ENCODE results near the gene POLR3C.

The POLR3C gene

DNA sequence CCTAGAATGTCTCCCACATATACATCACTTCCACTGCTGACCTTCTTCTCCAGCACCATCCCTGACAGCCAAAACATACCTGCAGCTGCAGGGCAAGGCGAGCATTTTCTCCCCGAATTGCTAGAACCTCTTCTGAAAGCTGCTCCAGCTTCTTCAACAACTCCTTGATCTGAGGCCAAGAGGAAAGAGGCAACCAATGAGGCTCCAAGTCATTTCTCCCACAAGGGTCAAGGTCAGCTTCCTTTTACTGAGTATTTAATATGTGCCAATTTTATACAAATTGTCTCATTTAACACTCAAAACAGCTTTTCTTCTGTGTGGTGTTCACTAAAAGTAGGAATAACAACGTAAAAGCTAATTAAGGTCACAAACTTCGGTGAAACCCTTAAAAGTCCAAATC is 44.2 kb downstream of the POLR3C start:
- DNase-seq (ENCODE audit: low read depth in 2 of 2): no peak

DNA sequence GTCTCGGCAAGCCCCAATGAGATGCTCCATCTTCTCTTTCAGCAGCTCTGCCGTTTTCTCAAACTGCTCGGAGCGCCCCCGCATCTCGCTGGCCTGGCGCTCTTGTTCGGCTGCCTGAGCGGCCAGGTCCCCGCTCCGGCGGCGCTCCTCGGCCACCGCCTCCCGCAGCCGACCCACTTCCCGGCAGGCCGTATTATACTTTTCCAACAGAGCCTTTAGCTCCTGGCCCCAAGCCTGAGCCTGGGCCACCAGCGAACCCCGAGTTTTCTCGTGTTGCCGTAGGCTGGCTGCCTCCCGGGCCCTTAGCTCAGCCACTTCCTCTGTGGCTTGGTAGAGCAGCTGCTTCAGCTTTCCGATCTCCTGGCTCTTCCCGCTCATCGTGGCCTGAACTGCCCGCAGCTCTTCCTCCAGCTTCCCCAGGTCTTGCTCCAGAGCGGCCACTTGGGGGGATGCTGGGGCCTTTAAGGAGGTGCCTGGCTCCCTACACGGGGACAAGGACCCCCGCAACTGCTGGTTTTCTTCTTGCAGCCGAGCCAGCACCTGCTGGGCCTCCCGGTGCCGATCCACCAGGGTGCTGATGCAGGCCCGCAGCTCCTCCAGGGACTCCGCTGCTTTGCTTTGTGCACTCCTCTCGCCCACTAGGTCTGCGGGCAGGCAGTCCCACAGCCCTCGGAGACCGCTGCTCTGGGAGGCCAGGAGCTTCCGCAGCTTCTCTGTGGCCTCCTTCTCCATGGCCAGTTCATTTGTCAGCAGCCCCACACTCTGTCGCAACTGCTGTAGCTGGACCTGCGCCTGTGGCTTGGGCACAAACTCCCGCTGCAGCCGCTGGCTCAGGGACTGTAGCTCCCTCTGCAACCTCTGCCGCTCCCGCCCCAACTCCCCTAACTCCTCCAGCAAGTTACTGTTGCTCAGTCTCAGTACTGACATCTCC is 48.3 kb downstream of the POLR3C start:
- peak in 1 of 2 donors; percentile 4 for DNase-seq (ENCODE audit: low read depth in 2 of 2)

- DNase-seq (ENCODE audit: low read depth in 2 of 2): no peak
Measured at GRCh38 chr1:145874646-145875045, 50.6 kb downstream of the POLR3C start.

- no peak for DNase-seq (ENCODE audit: low read depth in 2 of 2)
Measured at GRCh38 chr1:145877923-145878486, 54.0 kb downstream of the POLR3C start.

- DNase-seq (ENCODE audit: low read depth in 2 of 2): no peak
Measured at GRCh38 chr1:145878724-145879123, 54.7 kb downstream of the POLR3C start.

DNA sequence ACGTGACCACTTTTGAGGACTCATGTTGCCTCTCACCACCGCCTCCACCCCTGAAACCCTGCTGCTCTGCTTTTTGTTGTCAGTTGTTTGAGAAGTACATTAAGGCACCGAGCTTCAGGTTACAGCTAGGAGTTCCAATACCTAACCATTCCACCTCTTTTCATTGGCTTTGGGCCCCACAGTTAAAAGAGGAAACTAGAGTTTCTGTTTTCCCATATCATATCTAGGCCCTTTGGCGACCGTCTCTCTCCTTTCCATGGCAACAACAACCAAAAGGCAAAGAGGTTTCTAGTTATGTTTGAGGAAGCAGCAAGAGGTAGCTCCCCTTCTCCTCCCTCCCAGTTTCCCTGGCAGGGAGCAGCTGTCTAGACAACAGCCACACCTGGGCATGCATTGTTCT is 55.8 kb downstream of the POLR3C start:
- DNase-seq (ENCODE audit: low read depth in 2 of 2): no peak

GRCh38 chr1:145884675-145885074 is 60.7 kb downstream of the POLR3C start:
- no peak for DNase-seq (ENCODE audit: low read depth in 2 of 2)

GRCh38 chr1:145885738-145886287 is 61.8 kb downstream of the POLR3C start, which contains the start of gene ANKRD35:
Gene ANKRD35, minus strand, starts transcription at chr1:145885866. Its CDS starts 108 bp downstream, at chr1:145885758.
- peak; percentile 65 to 78 for DNase-seq (ENCODE audit: low read depth in 2 of 2)

- DNase-seq (ENCODE audit: low read depth in 2 of 2): no peak
Measured at GRCh38 chr1:145886390-145886789, 62.4 kb downstream of the POLR3C start.

DNA sequence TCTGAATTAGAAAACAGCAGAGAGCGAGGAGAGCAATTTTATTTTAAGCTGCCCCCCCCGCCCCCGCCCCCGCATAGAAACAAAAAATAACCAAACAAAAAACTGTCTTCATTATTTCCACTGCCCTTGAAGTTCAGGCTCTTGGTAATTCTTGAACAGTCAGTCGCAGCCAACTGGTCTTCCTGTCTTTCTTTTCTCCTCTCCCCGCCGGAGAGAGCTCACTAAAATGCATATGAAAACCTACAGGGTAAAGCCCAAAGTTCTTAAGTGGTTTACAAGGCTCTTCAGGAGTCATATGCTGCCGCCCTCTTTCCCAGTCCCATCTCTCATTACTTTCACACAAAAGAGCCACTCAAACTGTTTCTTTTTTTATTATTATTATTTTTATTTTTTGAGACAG is 62.8 kb downstream of the POLR3C start:
- no peak for DNase-seq (ENCODE audit: low read depth in 2 of 2)

DNA sequence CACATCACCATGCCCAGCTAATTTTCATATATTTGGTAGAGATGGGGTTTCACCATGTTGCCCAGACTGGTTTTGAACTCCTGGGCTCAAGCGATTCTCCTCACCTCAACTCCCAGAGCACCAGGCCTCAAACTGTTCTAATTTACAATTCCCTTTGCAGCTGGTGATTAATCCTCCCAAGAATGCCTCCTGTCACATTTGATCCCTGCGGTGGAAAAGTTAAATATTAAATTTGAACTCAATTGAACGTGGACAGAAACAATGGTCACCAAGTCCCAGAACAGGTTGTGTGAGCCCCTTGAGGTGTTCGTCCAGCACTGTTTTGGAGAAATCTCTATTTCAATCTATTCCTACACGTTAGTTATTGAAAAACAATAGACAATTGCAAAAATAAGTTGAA is 63.6 kb downstream of the POLR3C start:
- DNase-seq (ENCODE audit: low read depth in 2 of 2): no peak

GRCh38 chr1:145889722-145890121 is 65.7 kb downstream of the POLR3C start:
- no peak for DNase-seq (ENCODE audit: low read depth in 2 of 2)

GRCh38 chr1:145891143-145891542 is 67.1 kb downstream of the POLR3C start:
- DNase-seq (ENCODE audit: low read depth in 2 of 2): no peak

- DNase-seq (ENCODE audit: low read depth in 2 of 2): peak in 1 of 2 donors; percentile 24
Measured at GRCh38 chr1:145891587-145892485, 67.8 kb downstream of the POLR3C start.

GRCh38 chr1:145892486-145893087 is 68.6 kb downstream of the POLR3C start:
- no peak for DNase-seq (ENCODE audit: low read depth in 2 of 2)

DNA sequence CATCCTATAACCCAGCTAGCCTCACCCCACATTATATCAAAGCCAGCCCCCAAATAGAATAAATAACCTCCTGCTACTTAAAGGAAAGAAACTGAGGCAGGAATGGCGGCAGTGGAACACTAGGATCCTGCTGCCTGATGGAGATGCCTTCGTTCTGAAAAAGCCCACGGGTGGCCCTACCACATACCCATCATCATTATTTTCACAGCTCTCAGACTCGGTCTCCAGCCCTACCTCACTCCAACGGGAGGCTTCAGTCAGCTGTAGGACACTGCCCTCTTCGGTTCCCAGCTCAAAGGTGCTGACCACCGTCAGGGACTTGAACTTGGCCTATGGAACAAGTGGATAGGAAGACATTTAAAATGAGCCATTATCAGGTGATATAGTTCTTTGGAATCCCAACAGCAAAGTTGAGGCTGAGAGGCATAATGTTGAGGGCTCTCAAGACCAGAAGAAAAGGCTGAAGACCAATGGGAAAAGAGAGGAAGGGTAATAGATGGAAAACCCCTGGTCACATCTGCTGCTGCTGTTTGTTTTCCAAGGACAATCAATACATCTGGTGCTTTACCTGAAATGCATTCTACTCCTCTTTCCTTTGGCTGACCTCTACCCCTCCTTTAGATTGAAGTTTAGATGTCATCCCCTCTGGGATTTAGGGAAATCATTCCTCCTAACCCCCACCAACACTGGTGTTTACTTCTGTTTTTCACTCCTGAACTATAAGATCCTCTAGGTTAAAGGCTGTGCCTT is 69.5 kb downstream of the POLR3C start:
- DNase-seq (ENCODE audit: low read depth in 2 of 2): no peak
